Astrocyte (in vitro differentiated cells and primary cell): ENCODE data around the gene SLC9A3. TPM values are rescaled to one million over a fixed set of nuclear protein-coding genes. Genes with fewer than 3 reads are reported as not detected.

Experiments used
- DNase-seq: peaks from one replicate; pipeline ENCODE4 v3.0.0-alpha.2; 2010; ENCODE audit warnings: low read depth
- FAIRE-seq: peaks from 2 replicates; lab custom pipeline; 2011; peaks lifted over from hg19 to GRCh38; lab: Jason Lieb, UNC
- H2AFZ ChIP-seq: 2 replicates; pipeline ENCODE4 v1.6.0; 2012; ENCODE audit warnings: low read depth, low read length, inconsistent platforms
- H3K27ac ChIP-seq: 2 replicates; pipeline ENCODE4 v1.5.1; 2011; ENCODE audit warnings: low read depth, low read length, inconsistent platforms
- H3K27me3 ChIP-seq: 2 replicates; pipeline ENCODE4 v1.6.0; 2011; ENCODE audit warnings: low read length, inconsistent platforms; ENCODE audit not compliant: insufficient read depth
- H3K36me3 ChIP-seq: 2 replicates; pipeline ENCODE4 v1.5.1; 2011; ENCODE audit warnings: low read length, inconsistent platforms; ENCODE audit not compliant: insufficient read depth
- H3K4me1 ChIP-seq: 2 replicates; pipeline ENCODE4 v1.5.1; 2011; ENCODE audit warnings: low read length, inconsistent platforms; ENCODE audit not compliant: insufficient read depth
- H3K4me2 ChIP-seq: 2 replicates; pipeline ENCODE4 v1.6.0; 2012; ENCODE audit warnings: low read length, inconsistent platforms
- H3K4me3 ChIP-seq: 2 replicates; pipeline ENCODE4 v1.5.1; 2011; ENCODE audit warnings: low read depth, mild to moderate bottlenecking, low read length, inconsistent platforms; ENCODE audit not compliant: insufficient read depth
- H3K79me2 ChIP-seq: 2 replicates; pipeline ENCODE4 v1.6.0; 2012; ENCODE audit warnings: mild to moderate bottlenecking, low read length, inconsistent platforms; ENCODE audit not compliant: insufficient read depth
- H3K9ac ChIP-seq: 2 replicates; pipeline ENCODE4 v1.6.0; 2012; ENCODE audit warnings: mild to moderate bottlenecking, low read length, inconsistent platforms
- H3K9me3 ChIP-seq: 2 replicates; pipeline ENCODE4 v1.5.1; 2012; ENCODE audit warnings: low read depth, mild to moderate bottlenecking, low read length, inconsistent platforms; ENCODE audit not compliant: insufficient read depth
- H4K20me1 ChIP-seq: 2 replicates; pipeline ENCODE4 v1.6.0; 2012; ENCODE audit warnings: low read length, inconsistent platforms; ENCODE audit not compliant: insufficient read depth
- H3K27ac Mint-ChIP-seq: one replicate; pipeline ENCODE4 v1.8.0; 2021; ENCODE audit warnings: mild to moderate bottlenecking, mixed read lengths; ENCODE audit not compliant: unreplicated experiment
- H3K27me3 Mint-ChIP-seq: one replicate; pipeline ENCODE4 v1.8.0; 2021; ENCODE audit warnings: low read depth, mixed read lengths; ENCODE audit not compliant: unreplicated experiment
- H3K36me3 Mint-ChIP-seq: one replicate; pipeline ENCODE4 v1.8.0; 2021; ENCODE audit warnings: low read depth, mixed read lengths; ENCODE audit not compliant: unreplicated experiment
- H3K4me1 Mint-ChIP-seq: one replicate; pipeline ENCODE4 v1.8.0; 2021; ENCODE audit warnings: low read depth, mixed read lengths; ENCODE audit not compliant: unreplicated experiment
- H3K4me3 Mint-ChIP-seq: one replicate; pipeline ENCODE4 v1.8.0; 2021; ENCODE audit warnings: mild to moderate bottlenecking, moderate library complexity, mixed read lengths; ENCODE audit not compliant: unreplicated experiment
- H3K9me3 Mint-ChIP-seq: one replicate; pipeline ENCODE4 v1.8.0; 2021; ENCODE audit warnings: mild to moderate bottlenecking, mixed read lengths; ENCODE audit not compliant: unreplicated experiment
- EZH2 ChIP-seq: IDR thresholded peaks from 2 replicates; pipeline ENCODE4 v1.6.1; 2012; ENCODE audit warnings: mild to moderate bottlenecking, low read length, inconsistent platforms; ENCODE audit not compliant: insufficient read depth
- total RNA-seq: library from RNA; stranded (reverse); gene quantifications from 2 replicates; pipeline ENCODE4 v1.2.1, GENCODE V29; 2021
- TF ChIP-seq, protein P1 (sequence below): IDR thresholded peaks from 2 replicates; pipeline ENCODE4 v1.5.1; 2011; ENCODE audit warnings: low read depth, mild to moderate bottlenecking, inconsistent platforms, low read length, moderate library complexity; ENCODE audit not compliant: insufficient read depth

SLC9A3 gene
- total RNA-seq, 1 donor from 2014 or later: 1.0 TPM

- Histone ChIP-seq H3K9ac (no peak overlapping the region), H4K20me1 (peaks cover 3% of the 10 kb centered on the region), H3K4me2 (no peak overlapping the region), H3K27me3 (no peaks in the 10 kb centered on the region), H3K27ac (no peak overlapping the region), H2AFZ (no peak overlapping the region), H3K4me3 (no peak overlapping the region), H3K79me2 (no peaks in the 10 kb centered on the region), H3K9me3 (no peaks in the 10 kb centered on the region), H3K36me3 (no peaks in the 10 kb centered on the region), H3K4me1 (no peaks in the 10 kb centered on the region)
- no peak for TF ChIP-seq EZH2
- TF ChIP-seq, protein P1, sequence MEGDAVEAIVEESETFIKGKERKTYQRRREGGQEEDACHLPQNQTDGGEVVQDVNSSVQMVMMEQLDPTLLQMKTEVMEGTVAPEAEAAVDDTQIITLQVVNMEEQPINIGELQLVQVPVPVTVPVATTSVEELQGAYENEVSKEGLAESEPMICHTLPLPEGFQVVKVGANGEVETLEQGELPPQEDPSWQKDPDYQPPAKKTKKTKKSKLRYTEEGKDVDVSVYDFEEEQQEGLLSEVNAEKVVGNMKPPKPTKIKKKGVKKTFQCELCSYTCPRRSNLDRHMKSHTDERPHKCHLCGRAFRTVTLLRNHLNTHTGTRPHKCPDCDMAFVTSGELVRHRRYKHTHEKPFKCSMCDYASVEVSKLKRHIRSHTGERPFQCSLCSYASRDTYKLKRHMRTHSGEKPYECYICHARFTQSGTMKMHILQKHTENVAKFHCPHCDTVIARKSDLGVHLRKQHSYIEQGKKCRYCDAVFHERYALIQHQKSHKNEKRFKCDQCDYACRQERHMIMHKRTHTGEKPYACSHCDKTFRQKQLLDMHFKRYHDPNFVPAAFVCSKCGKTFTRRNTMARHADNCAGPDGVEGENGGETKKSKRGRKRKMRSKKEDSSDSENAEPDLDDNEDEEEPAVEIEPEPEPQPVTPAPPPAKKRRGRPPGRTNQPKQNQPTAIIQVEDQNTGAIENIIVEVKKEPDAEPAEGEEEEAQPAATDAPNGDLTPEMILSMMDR: no peak
- no peak overlapping the region for H3K4me3 Mint-ChIP-seq
- FAIRE-seq: no peak
- H3K4me1 Mint-ChIP-seq: peaks cover 9% of the 10 kb centered on the region
- H3K9me3 Mint-ChIP-seq: peaks cover 1% of the 10 kb centered on the region
- H3K27me3 Mint-ChIP-seq: peaks cover 2% of the 10 kb centered on the region
- peaks cover 20% of the 10 kb centered on the region for H3K36me3 Mint-ChIP-seq
- H3K27ac Mint-ChIP-seq: no peak overlapping the region
- no peak for DNase-seq
Measured at GRCh38 chr5:422323-423232, 101.7 kb downstream of the SLC9A3 start.

- Histone ChIP-seq H3K36me3 (no peaks in the 10 kb centered on the region), H3K4me3 (no peak overlapping the region), H4K20me1 (peaks cover 3% of the 10 kb centered on the region), H3K27ac (no peak overlapping the region), H3K4me1 (no peaks in the 10 kb centered on the region), H3K4me2 (no peak overlapping the region), H3K27me3 (no peaks in the 10 kb centered on the region), H3K9me3 (no peaks in the 10 kb centered on the region), H2AFZ (no peak overlapping the region), H3K79me2 (no peaks in the 10 kb centered on the region), H3K9ac (no peak overlapping the region)
- Mint-ChIP-seq H3K4me1 (peaks cover 9% of the 10 kb centered on the region), H3K27ac (no peak overlapping the region), H3K9me3 (peaks cover 1% of the 10 kb centered on the region), H3K4me3 (no peak overlapping the region), H3K36me3 (peaks cover 16% of the 10 kb centered on the region), H3K27me3 (peaks cover 2% of the 10 kb centered on the region)
- TF ChIP-seq, protein P1: no peak
- TF ChIP-seq EZH2: no peak
- no peak for DNase-seq
- FAIRE-seq: no peak
Measured at GRCh38 chr5:421901-422300, 102.3 kb downstream of the SLC9A3 start.
